Posterior vena cava (tissue), 2 donors: ENCODE results near the gene MMP25. TPM values are rescaled to one million over a fixed set of nuclear protein-coding genes. Genes with fewer than 3 reads are reported as not detected.

Experiments
- DNase-seq: peaks from one replicate; pipeline ENCODE4 v3.0.0-alpha.2; 2020; ENCODE audit warnings: low spot score
- intact Hi-C, 2 donors: fragments of 100-400 bp; cut with DNase I; formaldehyde crosslinking; loops; one replicate each; pipeline versions ENCODE4 v1.14.1 to v1.14.2; 2022 to 2023
- total RNA-seq, 2 donors: library from RNA; stranded (reverse); fragmentation: NEBNext Ultra II Directional; extraction: Animal tissue kit (Norgen Biotek cat#: 25700); gene quantifications; one replicate each; pipeline ENCODE4 v1.2.1, GENCODE V29; 2021
- donor health status: DM: yes; HTN: yes; CAD: no.
- donor health status: DM: yes; HTN: yes; CAD: no.

Gene MMP25
- total RNA-seq, 2 donors from 2014 or later, result 4.7 to 5.6 TPM

DNA sequence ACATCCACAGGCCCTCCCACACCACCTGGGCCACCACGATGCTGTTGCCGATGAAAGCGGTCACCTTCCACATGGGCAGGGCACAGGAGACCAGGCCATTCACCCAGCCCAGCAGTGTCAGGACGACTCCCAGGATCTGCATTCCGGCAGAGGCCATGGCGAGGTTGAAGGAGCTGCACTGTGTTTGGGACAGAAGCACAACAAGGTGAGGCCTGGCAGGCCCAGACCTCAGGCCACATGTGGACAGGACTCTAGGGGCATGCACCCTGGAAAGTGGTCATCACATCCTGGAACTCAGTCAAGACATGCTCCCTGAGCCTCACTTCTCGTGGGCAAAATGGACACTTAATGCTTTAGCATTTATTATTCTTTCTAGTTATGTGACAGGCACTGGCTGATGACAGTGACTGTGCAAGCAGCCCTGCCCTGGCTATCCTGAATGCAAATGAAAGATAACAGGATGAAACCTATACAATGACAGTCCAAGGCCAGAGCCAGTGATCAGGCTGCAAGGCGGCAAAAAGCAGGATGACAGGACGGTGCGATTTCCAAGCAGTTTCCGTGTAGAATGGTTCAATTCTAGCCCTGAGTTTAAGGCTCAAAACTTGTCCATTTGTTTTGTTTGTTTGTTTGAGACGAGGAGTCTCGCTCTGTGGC, 30.4 kb upstream of the MMP25 start:
- intact Hi-C loops, result no loop called here
- DNase-seq, result no peak

DNA sequence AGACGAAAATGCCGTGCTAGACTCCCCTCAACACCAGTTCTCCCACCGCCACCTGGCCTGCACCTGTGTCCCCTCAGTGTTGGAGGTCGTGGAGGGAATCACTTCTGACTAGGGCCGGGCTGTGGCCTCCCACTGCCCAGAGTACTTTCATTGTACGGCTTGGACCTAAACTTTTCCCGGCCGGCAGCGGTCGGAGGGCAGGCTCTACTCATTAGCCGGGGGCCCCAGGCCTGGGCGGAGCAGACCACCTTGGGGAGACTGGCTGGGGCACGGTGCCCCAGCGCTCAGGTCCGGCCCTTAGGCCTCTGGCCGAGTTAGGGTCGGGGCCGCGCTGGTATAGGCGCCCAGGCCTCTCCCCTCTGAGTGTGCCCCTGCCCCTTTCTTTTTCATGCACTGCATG, 29.0 kb upstream of the MMP25 start:
- intact Hi-C loops, result no loop called here
- DNase-seq, result no peak

DNA sequence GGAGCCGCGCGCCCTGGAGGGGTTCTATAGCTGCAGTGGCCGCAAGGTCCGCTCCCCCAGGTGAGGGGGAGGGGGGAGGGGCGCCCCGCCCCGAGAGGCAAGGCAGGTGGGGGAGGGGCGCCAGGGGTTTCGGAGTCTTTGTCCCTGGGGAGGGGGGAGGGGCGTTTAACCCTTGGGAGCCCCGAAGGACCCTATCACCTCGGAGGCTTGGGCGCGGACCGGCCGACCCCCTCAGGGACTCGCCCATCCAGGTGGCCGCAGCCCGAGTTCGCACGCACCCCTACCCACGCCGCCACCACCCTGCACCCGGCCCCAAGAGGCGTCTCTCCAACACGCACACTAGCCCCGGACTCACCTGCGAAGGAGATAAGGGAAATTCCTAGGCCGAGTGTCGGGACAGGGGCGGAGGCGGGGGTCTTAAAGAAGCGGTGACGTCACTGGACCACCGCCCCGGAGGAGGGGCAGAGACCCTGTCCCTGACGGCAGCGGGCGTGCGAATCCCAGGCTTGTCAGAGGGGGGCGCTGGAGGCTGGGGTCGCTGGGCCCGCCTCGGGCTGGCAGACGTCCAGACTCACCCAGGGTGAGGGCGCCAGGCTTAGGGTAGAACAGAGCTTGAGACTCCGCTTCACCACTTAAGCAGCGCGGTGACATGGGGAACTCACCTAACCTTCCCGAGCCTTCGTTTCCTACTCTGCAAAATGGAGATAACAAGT, 28.4 kb upstream of the MMP25 start, which contains the start of gene CLDN6:
Gene CLDN6 (minus strand): TSS at position 390 of the 713 bp plus-strand sequence. CDS start 2,162 bp downstream, outside the sequence.
- no peak for DNase-seq
- intact Hi-C loops, result no loop called here

- intact Hi-C loops, result no loop called here
- no peak for DNase-seq
Observed at GRCh38 chr16:3019594-3020246, 26.6 kb upstream of the MMP25 start.

DNA sequence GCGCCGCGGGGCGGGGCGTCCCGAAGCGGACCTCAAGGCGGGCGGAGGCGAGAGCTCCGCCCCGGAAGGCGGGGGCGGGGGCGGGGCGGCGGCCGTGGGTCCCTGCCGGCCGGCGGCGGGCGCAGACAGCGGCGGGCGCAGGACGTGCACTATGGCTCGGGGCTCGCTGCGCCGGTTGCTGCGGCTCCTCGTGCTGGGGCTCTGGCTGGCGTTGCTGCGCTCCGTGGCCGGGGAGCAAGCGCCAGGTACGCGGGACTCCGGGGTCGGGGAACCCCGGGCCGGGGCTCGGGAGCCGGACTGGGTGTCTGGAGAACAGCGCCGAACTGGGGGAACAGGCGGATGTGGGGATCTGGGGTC, 26.1 kb upstream of the MMP25 start, which contains the start of gene TNFRSF12A:
Gene TNFRSF12A (plus strand): TSS at position 122 of the 357 bp plus-strand sequence. CDS start 30 bp downstream, at position 152.
- DNase-seq, result peak; percentile 95
- intact Hi-C loops, result no loop called here

DNA sequence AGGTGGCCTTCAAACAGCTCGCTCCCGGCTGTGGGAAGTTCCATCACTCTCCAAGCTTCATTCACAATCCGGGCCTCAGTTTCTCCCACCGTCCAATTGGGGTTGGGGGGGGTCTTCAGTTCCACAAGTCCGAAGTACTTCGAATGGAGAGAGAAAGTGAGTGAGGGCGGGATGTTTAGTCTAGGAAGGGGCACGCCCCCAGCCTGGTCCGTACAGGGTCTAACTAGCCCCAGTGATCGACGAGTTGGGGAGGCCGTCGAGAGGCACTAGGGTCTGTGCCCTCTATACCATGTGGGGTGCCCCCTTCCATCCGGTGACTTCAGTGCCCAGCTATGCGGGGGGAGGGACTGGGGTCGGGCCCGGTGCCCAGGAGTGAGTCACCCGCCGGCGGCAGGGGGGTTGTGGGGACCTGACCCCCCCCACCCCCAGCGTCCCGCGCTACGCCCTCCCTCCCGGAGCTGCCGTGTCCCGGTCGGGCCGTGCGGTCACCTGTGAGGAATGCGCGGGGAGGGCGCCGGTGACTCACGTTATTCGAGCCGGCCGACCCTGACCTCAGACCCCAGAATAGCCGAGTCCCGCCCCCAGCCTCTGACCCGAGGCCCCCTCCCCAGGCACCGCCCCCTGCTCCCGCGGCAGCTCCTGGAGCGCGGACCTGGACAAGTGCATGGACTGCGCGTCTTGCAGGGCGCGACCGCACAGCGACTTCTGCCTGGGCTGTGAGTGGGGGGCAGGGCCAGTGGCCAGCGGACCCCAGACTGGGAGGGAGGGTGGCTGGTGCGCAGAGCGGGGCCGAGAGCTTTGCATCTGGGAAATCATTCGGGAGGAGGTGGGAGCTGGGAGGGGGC, 25.5 kb upstream of the MMP25 start:
- intact Hi-C loops, result no loop called here

GRCh38 chr16:3021449-3022207, 24.7 kb upstream of the MMP25 start:
- peak; percentile 94 for DNase-seq
- intact Hi-C loops, result no loop called here

More for the DNA sequence above, 25.5 kb upstream of the MMP25 start:
- peak; percentile 95 for DNase-seq

DNA sequence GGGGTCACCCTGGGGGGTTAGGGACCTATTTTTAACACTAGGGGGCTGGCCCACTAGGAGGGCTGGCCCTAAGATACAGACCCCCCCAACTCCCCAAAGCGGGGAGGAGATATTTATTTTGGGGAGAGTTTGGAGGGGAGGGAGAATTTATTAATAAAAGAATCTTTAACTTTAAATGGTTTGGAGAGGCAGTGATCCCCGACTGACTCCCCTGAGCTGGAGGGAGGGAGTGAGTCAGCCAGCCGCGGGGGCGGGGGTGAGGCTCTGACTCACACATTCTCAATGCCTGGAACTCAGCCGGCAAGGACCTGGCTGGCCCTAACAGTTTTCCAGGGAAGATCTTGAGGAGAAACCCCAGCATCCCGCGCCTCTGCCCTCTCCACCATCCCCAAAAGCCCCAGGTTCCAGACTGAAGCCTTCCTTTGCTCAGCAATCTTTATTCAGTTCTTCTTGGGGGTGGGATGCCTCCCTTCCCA, 24.1 kb upstream of the MMP25 start:
- intact Hi-C loops, result no loop called here
- peak; percentile 98 for DNase-seq

DNA sequence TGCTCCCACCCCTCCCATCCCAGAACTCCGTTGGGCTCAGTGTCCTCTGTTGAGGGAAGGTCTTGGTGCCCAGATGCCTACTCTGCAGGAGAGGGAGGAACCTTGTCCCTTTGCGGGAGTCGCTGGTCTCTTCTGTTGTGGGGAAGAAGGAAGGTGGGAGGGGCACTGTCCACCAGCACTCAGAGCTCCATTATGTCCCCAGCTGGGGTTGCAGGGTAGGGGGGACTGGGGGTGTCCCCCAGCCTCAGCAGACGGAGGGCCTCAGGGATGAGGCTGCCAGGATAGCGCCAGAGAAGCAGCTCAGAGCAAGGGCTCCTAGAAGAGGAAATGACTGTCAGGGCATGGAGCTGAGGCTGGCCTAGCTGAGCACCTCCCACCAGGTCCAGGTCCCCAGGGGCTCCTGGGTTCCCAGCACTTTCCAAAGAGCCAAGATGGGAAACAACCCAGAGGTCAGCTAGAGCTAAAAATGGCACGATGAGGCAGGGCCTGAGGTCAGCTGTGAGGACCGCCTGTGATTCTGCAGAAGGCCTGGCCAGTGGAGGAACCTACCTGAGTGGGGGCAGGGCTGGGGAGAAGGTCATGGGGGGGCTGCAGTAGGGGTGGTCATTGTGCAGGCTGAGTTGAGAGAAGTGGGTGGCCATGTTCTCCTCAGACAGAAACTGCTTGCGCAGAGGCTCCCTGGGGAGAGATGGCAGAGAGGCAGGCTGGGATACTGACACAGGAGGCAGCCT, 23.5 kb upstream of the MMP25 start:
- peak; percentile 88 for DNase-seq
- intact Hi-C loops, result no loop called here

- intact Hi-C loops, result no loop called here
Observed at GRCh38 chr16:3023415-3023668, 23.0 kb upstream of the MMP25 start.

GRCh38 chr16:3023669-3024478, 22.5 kb upstream of the MMP25 start, which contains the start of the genes HCFC1R1 and THOC6:
TSS of gene HCFC1R1 (minus strand) at chr16:3023942. CDS start at chr16:3023941, 1 bp downstream.
TSS of gene THOC6 (plus strand) at chr16:3024035. CDS start at chr16:3024327, 292 bp downstream.
- DNase-seq, result peak; percentile 99
- intact Hi-C loops, result no loop called here

More at GRCh38 chr16:3023415-3023668, 23.0 kb upstream of the MMP25 start:
- DNase-seq, result peak; percentile 90

DNA sequence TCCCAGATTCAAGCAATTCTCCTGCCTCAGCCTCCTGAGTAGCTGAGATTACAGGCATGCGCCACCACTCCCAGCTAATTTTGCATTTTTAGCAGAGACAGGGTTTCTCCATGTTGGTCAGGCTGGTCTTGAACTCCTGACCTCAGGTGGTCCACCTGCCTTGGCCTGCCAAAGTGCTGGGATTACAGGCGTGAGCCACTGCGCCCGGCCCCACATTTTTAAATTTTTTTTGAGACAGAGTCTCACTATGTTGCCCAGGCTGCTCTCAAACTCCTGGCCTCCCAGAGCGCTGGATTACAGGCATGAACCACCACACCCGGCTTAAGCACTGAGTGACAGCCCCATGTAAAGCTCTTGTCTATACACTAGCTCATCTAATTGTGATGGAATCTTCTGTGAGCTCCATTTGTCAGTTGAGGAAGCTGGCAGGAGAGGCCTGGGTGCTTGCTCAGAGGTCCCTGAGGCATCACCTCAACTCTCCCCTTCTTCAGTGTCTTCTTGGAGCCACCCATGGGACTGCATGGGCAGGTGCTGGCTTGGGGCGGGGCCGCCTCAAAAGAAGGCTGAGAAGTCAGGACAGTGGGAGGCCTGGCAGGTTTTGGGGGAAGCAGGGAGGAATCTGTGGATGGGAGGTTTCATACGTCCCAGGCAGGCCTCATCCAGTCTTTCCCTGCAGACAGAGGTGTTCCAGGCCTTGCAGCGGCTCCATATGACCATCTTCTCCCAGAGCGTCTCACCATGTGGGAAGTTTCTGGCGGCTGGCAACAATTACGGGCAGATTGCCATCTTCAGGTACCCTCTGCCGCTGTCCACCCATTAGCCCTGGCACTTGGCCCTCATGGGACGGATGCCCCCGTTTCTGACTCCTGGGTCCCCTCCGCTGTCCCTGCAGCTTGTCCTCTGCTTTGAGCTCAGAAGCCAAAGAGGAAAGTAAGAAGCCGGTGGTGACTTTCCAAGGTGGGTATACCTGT, 21.0 kb upstream of the MMP25 start:
- DNase-seq, result no peak
- intact Hi-C loops, result no loop called here

DNA sequence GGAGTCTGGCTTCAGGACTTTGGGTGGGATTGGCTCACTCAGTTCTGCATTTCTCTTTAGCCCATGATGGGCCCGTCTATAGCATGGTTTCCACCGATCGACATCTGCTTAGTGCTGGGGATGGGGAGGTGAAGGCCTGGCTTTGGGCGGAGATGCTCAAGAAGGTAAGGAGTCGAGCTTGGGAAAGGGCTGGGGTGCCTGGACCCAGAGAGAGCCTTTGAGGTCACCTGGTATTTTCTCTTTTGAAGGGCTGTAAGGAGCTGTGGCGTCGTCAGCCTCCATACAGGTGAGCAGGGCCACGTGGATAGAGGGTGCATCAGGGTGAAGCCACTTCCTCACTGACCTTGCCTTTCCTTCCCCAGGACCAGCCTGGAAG, 20.4 kb upstream of the MMP25 start:
- intact Hi-C loops, result no loop called here

GRCh38 chr16:3026609-3027488, 19.5 kb upstream of the MMP25 start:
- intact Hi-C loops, result no loop called here
- DNase-seq, result no peak

More for the DNA sequence above, 20.4 kb upstream of the MMP25 start:
- no peak for DNase-seq

GRCh38 chr16:3027489-3027795, 18.9 kb upstream of the MMP25 start:
- no peak for DNase-seq
- intact Hi-C loops, result no loop called here
